B cell (primary cell): ENCODE results near the gene TOMM34. TPM values are rescaled to one million over a fixed set of nuclear protein-coding genes. Genes with fewer than 3 reads are reported as not detected.

Source experiments
- ATAC-seq: fragments of 200-7000 bp; cut with Tn5 transposase; one replicate; pipeline ENCODE4 v1.10.0; 2021; ENCODE audit warnings: low read depth, mild to moderate bottlenecking, moderate number of reproducible peaks, moderate library complexity
- CTCF ChIA-PET: fragments of 350-600 bp; sonication (Branson Sonifier 250); formaldehyde crosslinking; loops from one replicate; lab custom pipeline; 2021; ENCODE audit warnings: antibody characterized with exemption, inconsistent platforms; lab: Charles Lee
- POLR2A ChIA-PET: fragments of 350-600 bp; sonication (Branson Sonifier 250); formaldehyde crosslinking; loops from one replicate; lab custom pipeline; 2021; ENCODE audit warnings: antibody characterized with exemption; lab: Charles Lee
- DNase-seq: peaks from one replicate; pipeline ENCODE4 v3.0.0; 2013
- H2AFZ ChIP-seq: 2 replicates; pipeline ENCODE4 v1.6.1; 2012; ENCODE audit warnings: mild to moderate bottlenecking, low read depth, low read length; ENCODE audit not compliant: insufficient read depth, poor library complexity, severe bottlenecking
- H3K27ac ChIP-seq, 2 donors: 1 replicate in 1 of 2; 2 replicates in 1 of 2; pipeline ENCODE4 v1.5.1; 2012 to 2013; ENCODE audit warnings: low read length in 2 of 2, mild to moderate bottlenecking in 2 of 2, moderate library complexity in 1 of 2
- H3K27me3 ChIP-seq, 4 experiments: fragments of 200-600 bp in 1 of 4; sonication (generic) in 1 of 4; replicated peaks in 1 of 4; 1 replicate in 2 of 4; 2 replicates in 2 of 4; pipeline versions ENCODE4 v1.6.1 to v1.7.0; 2013 to 2016; ENCODE audit warnings: low read length in 3 of 4, mild to moderate bottlenecking in 2 of 4, mixed read lengths in 1 of 4, moderate library complexity in 1 of 4; ENCODE audit not compliant: insufficient read depth in 4 of 4, control insufficient read depth in 3 of 4; ENCODE audit errors: control extremely low read depth in 1 of 4
- H3K36me3 ChIP-seq, 2 experiments: replicated peaks in 1 of 2; 1 replicate in 1 of 2; 2 replicates in 1 of 2; pipeline versions ENCODE4 v1.6.1 to v1.7.1; 2013; ENCODE audit warnings: low read length in 1 of 2; ENCODE audit not compliant: insufficient read depth in 2 of 2, control insufficient read depth in 1 of 2; ENCODE audit errors: control extremely low read depth in 1 of 2, extremely low read depth in 1 of 2
- H3K4me1 ChIP-seq, 2 donors: fragments of 200-600 bp in 1 of 2; sonication (generic) in 1 of 2; 1 replicate in 1 of 2; 2 replicates in 1 of 2; pipeline versions ENCODE4 v1.5.1 to v1.6.1; 2013 to 2017; ENCODE audit warnings: low read length in 2 of 2; ENCODE audit not compliant: control insufficient read depth in 2 of 2, insufficient read depth in 2 of 2
- H3K4me2 ChIP-seq: replicated peaks from 2 replicates; pipeline ENCODE3; 2012; ENCODE audit warnings: mild to moderate bottlenecking, low read depth, low read length; ENCODE audit not compliant: poor library complexity, severe bottlenecking
- H3K4me3 ChIP-seq, 5 experiments: fragments of 200-600 bp in 1 of 5; sonication (generic) in 1 of 5; 1 replicate in 3 of 5; 2 replicates in 2 of 5; pipeline versions ENCODE4 v1.5.1 to v1.7.0; 2011 to 2016; ENCODE audit warnings: low read length in 4 of 5, mild to moderate bottlenecking in 4 of 5, low read depth in 2 of 5, control low read depth in 1 of 5, moderate library complexity in 1 of 5; ENCODE audit not compliant: insufficient read depth in 1 of 5; ENCODE audit errors: control extremely low read depth in 1 of 5, extremely low read depth in 1 of 5
- H3K79me2 ChIP-seq: fragments of 200-600 bp; sonication (generic); one replicate; pipeline ENCODE4 v1.6.0; 2016; ENCODE audit warnings: low read length; ENCODE audit not compliant: control insufficient read depth, insufficient read depth
- H3K9ac ChIP-seq: fragments of 200-600 bp; sonication (generic); 2 replicates; pipeline ENCODE4 v1.6.1; 2017; ENCODE audit warnings: mild to moderate bottlenecking, low read length, moderate library complexity
- H3K9me3 ChIP-seq, 3 donors: one replicate each; pipeline versions ENCODE4 v1.6.1 to v1.7.1; 2013; ENCODE audit warnings: low read length in 2 of 3; ENCODE audit not compliant: control insufficient read depth in 2 of 3, insufficient read depth in 1 of 3; ENCODE audit errors: control extremely low read depth in 1 of 3
- H4K20me1 ChIP-seq: 2 replicates; pipeline ENCODE4 v1.6.0; 2012; ENCODE audit warnings: mild to moderate bottlenecking, low read length; ENCODE audit not compliant: insufficient read depth, control insufficient read depth, poor library complexity, severe bottlenecking
- H3K27ac Mint-ChIP-seq: one replicate; pipeline ENCODE4 v1.8.0; 2021; ENCODE audit warnings: mixed read lengths
- H3K27me3 Mint-ChIP-seq: one replicate; pipeline ENCODE4 v1.8.0; 2021; ENCODE audit warnings: mixed read lengths
- H3K4me1 Mint-ChIP-seq: one replicate; pipeline ENCODE4 v1.8.0; 2021; ENCODE audit warnings: mixed read lengths
- H3K4me3 Mint-ChIP-seq: one replicate; pipeline ENCODE4 v1.8.0; 2021; ENCODE audit warnings: mixed read lengths
- H3K9me3 Mint-ChIP-seq: one replicate; pipeline ENCODE4 v1.8.0; 2022; ENCODE audit warnings: mixed read lengths; ENCODE audit not compliant: insufficient read depth
- EZH2 ChIP-seq: IDR thresholded peaks from 2 replicates; pipeline ENCODE4 v1.6.1; 2012; ENCODE audit warnings: borderline replicate concordance, low read depth, mild to moderate bottlenecking, moderate library complexity, low read length; ENCODE audit not compliant: insufficient read depth, poor library complexity, severe bottlenecking
- WGBS: methylation state at CpG from one replicate; pipeline ENCODE4 v1.1.5; 2013; ENCODE audit warnings: missing lambda C conversion rate; ENCODE audit not compliant: insufficient coverage; 5-methylcytosine and 5-hydroxymethylcytosine counted together
- intact Hi-C: fragments of 100-400 bp; cut with micrococcal nuclease; formaldehyde crosslinking; loops from one replicate; pipeline ENCODE4 v1.10.0; 2022
- polyA plus RNA-seq: library from polyadenylated mRNA; depleted of rRNA; stranded (reverse); fragments of >200 nt; gene quantifications from 2 replicates; pipeline ENCODE4 v1.2.3, GENCODE V29; 2012
- total RNA-seq, 2 donors: library from RNA; stranded (reverse); fragments of 120-200 nt in 1 of 2; gene quantifications; 1 replicate in 1 of 2; 2 replicates in 1 of 2; pipeline versions ENCODE4 v1.2.3 to v1.2.4, GENCODE V29; 2013 to 2022
- TF ChIP-seq, protein P1 (sequence below): fragments of 200-600 bp; IDR thresholded peaks from one replicate; pipeline ENCODE4 v1.8.0; 2022; ENCODE audit warnings: antibody characterized with exemption, mild to moderate bottlenecking

The TOMM34 gene
- total and polyA plus RNA-seq, 2 donors (not counting 1 experiment from before 2014, with no cell fraction given): 19.1 to 21.8 TPM

DNA sequence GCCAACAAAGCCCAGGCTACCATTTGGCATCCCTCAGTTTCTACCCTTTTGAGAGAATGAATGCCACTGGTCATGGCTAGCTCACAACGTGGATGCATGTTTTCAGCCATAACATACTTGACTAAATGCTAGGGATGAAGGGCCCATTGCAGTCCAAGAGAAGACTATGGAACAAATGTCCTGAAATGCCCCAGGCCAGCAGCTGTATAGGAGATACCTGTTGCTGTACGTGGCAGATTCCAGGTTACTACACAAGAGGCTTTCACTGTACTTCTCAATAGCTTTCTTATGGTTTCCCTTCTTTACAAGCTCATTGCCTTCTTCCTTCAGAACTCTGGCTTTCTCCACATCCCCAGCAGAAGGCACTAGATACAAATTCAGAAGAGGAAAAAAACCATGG lies 11.7 kb downstream of the TOMM34 start:
- DNase-seq (no peak), ATAC-seq (no peak)
- H3K27me3 ChIP-seq: no peaks in the 10 kb centered on the region
- intact Hi-C loops: no loop called here
- no peak for TF ChIP-seq EZH2
- TF ChIP-seq, protein P1, sequence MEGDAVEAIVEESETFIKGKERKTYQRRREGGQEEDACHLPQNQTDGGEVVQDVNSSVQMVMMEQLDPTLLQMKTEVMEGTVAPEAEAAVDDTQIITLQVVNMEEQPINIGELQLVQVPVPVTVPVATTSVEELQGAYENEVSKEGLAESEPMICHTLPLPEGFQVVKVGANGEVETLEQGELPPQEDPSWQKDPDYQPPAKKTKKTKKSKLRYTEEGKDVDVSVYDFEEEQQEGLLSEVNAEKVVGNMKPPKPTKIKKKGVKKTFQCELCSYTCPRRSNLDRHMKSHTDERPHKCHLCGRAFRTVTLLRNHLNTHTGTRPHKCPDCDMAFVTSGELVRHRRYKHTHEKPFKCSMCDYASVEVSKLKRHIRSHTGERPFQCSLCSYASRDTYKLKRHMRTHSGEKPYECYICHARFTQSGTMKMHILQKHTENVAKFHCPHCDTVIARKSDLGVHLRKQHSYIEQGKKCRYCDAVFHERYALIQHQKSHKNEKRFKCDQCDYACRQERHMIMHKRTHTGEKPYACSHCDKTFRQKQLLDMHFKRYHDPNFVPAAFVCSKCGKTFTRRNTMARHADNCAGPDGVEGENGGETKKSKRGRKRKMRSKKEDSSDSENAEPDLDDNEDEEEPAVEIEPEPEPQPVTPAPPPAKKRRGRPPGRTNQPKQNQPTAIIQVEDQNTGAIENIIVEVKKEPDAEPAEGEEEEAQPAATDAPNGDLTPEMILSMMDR: no peak
- no peaks in the 10 kb centered on the region for H4K20me1 ChIP-seq
- H3K27ac ChIP-seq: no peak overlapping the region
- Mint-ChIP-seq H3K4me3 (no peak overlapping the region), H3K27ac (no peak overlapping the region), H3K4me1 (peaks cover 13% of the 10 kb centered on the region), H3K27me3 (no peaks in the 10 kb centered on the region), H3K9me3 (no peaks in the 10 kb centered on the region)
- WGBS: 93% methylated on average over 2 of the region's 2 CpGs
- H3K36me3 ChIP-seq: peaks cover 4 to 90% of the 10 kb centered on the region in 2 experiments
- POLR2A ChIA-PET: no interaction called here
- H3K4me3 ChIP-seq: no peak overlapping the region
- CTCF ChIA-PET: interaction anchor here (0.9 to 1.4 kb wide), 2 partner anchors 16 to 147 kb away, joined by 3 read pairs; no protein-coding TSS in a partner anchor
- H2AFZ ChIP-seq: no peak overlapping the region
- H3K9me3 ChIP-seq: no peaks in the 10 kb centered on the region
- no peak overlapping the region for H3K9ac ChIP-seq
- no peak overlapping the region for H3K4me2 ChIP-seq
- H3K4me1 ChIP-seq: peaks cover 7 to 9% of the 10 kb centered on the region in 2 donors
- H3K79me2 ChIP-seq: peaks cover 17% of the 10 kb centered on the region

DNA sequence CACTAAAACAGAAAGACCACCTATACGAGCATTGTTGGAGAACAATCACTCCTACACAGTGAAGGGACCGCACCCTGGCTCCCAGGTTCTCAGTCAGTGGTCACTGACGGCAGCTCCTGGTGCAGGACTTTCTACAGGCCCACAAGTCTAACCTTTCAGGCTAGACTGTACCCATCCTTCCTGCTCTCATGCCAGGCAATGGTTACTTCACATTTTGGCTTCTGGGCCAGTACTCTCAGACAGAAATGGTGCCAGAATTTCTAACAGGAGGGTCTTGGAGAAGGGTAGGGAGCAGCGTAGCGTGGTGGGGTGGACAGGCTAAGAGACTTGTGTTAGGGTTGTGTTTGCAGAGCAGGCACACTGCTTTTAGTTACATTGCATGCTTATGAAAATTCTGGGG lies 12.1 kb downstream of the TOMM34 start:
- Mint-ChIP-seq H3K4me1 (peaks cover 8% of the 10 kb centered on the region), H3K9me3 (no peaks in the 10 kb centered on the region), H3K27ac (no peak overlapping the region), H3K27me3 (no peaks in the 10 kb centered on the region), H3K4me3 (no peak overlapping the region)
- H3K79me2 ChIP-seq: peaks cover 13% of the 10 kb centered on the region
- H4K20me1 ChIP-seq: no peaks in the 10 kb centered on the region
- H3K4me1 ChIP-seq: peaks cover 5 to 7% of the 10 kb centered on the region in 2 donors
- H3K9ac ChIP-seq: no peak overlapping the region
- intact Hi-C loops: no loop called here
- POLR2A ChIA-PET: no interaction called here
- H2AFZ ChIP-seq: no peak overlapping the region
- no peak for TF ChIP-seq EZH2
- TF ChIP-seq, protein P1: no peak
- ATAC-seq (no peak), DNase-seq (no peak)
- H3K27ac ChIP-seq: no peak overlapping the region
- CTCF ChIA-PET: interaction anchor here (1.4 kb wide), 1 partner anchor 148 kb away, joined by 3 read pairs; no protein-coding TSS in a partner anchor
- H3K36me3 ChIP-seq: peaks cover 4 to 90% of the 10 kb centered on the region in 2 experiments
- no peak overlapping the region for H3K4me2 ChIP-seq
- H3K9me3 ChIP-seq: no peaks in the 10 kb centered on the region
- WGBS: 97% methylated on average over 5 of the region's 5 CpGs
- no peak overlapping the region for H3K4me3 ChIP-seq
- no peaks in the 10 kb centered on the region for H3K27me3 ChIP-seq
